Naive thymus-derived CD8-positive, alpha-beta T cell (primary cell): ENCODE measurements around the gene CCDC197. TPM values are rescaled to one million over a fixed set of nuclear protein-coding genes. Genes with fewer than 3 reads are reported as not detected.

ENCODE experiments used
- ATAC-seq, 2 donors: fragments of 150-1000 bp; cut with Tn5 transposase in 1 of 2; sonication (Bioruptor Pico), chemical (Tn5 transposase) in 1 of 2; 1 replicate in 1 of 2; 2 replicates in 1 of 2; pipeline ENCODE4 v1.10.0; 2021; ENCODE audit warnings: mild to moderate bottlenecking in 2 of 2, moderate library complexity in 2 of 2
- POLR2A ChIA-PET: fragments of 350-600 bp; sonication (Branson Sonifier 250); formaldehyde crosslinking; loops from one replicate; lab custom pipeline; 2021; ENCODE audit warnings: antibody characterized with exemption; lab: Charles Lee
- DNase-seq, 10 donors: peaks; one replicate each; pipeline versions ENCODE4 v3.0.0 to v3.0.0-alpha.2; 2020 to 2022
- H3K27ac Mint-ChIP-seq, 10 donors: one replicate each; pipeline ENCODE4 v1.8.0; 2020 to 2022; ENCODE audit warnings: mild to moderate bottlenecking in 10 of 10, mixed read lengths in 10 of 10, moderate library complexity in 4 of 10, inconsistent platforms in 1 of 10
- H3K27me3 Mint-ChIP-seq, 5 donors: one replicate each; pipeline ENCODE4 v1.8.0; 2021 to 2022; ENCODE audit warnings: mixed read lengths in 5 of 5
- H3K36me3 Mint-ChIP-seq, 3 donors: one replicate each; pipeline ENCODE4 v1.8.0; 2020 to 2022; ENCODE audit warnings: mixed read lengths in 3 of 3, mild to moderate bottlenecking in 2 of 3, inconsistent platforms in 1 of 3
- H3K4me1 Mint-ChIP-seq, 4 donors: one replicate each; pipeline ENCODE4 v1.8.0; 2021 to 2022; ENCODE audit warnings: mixed read lengths in 4 of 4
- H3K4me3 Mint-ChIP-seq, 10 donors: one replicate each; pipeline ENCODE4 v1.8.0; 2020 to 2022; ENCODE audit warnings: mild to moderate bottlenecking in 10 of 10, mixed read lengths in 10 of 10, moderate library complexity in 6 of 10, inconsistent platforms in 1 of 10
- H3K9me3 Mint-ChIP-seq, 9 donors: one replicate each; pipeline ENCODE4 v1.8.0; 2020 to 2022; ENCODE audit warnings: mixed read lengths in 9 of 9, mild to moderate bottlenecking in 3 of 9, inconsistent platforms in 1 of 9, moderate library complexity in 1 of 9
- polyA plus RNA-seq, 3 donors: library from polyadenylated mRNA; unstranded; fragments of 300-500 nt; fragmentation: Illumina TruSeq; gene quantifications; one replicate each; pipeline ENCODE4 v1.2.3, GENCODE V29; 2021
- total RNA-seq, 8 experiments: library from RNA in 2 of 8; stranded (reverse) in 2 of 8; gene quantifications; one replicate each; pipeline ENCODE4 v1.2.3 and lab custom pipeline; 2021 to 2026

Gene CCDC197
- total and polyA plus RNA-seq, 5 experiments from 2014 or later, result not detected

DNA sequence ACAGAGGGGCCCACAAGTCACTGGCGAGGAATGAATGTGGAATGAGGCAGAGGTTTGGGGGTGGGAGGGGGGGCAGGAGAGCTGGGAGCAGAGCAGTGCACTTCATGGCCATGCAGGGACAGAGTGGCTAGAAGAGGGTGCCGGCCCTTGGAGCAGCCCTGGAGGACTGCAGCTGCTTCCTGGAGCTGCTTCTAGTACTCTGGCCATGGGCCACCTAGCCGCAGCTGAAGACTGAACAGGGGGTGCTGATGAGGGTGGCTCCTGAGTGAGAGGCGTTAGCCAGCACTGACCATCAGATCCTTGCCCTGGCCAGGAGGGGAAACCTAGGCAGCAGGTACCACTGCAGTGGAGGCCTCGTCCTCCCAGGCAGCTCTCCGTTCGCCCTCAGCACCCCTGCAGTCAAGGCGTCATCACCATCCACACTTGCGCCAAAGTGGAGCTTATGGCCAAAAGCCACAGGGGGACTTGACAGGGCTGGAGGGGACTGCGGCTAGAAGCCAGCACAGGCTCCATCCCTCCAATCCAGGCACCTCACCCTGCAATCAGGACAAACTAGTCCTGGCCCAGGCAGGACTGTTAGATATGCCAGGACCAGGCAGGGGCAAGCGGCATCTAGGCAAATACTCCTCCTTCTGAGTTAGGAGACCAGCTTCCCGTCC is 45.5 kb downstream of the CCDC197 start:
- ATAC-seq (peak in 1 of 2 donors; percentile 2), DNase-seq (no peak)
- H3K4me3 Mint-ChIP-seq, result no peak overlapping the region
- peaks cover 0 to 11% (median 0%) of the 10 kb centered on the region in 4 donors for H3K4me1 Mint-ChIP-seq
- POLR2A ChIA-PET, result no interaction called here
- no peaks in the 10 kb centered on the region for H3K9me3 Mint-ChIP-seq
- peaks cover 0 to 25% (median 3%) of the 10 kb centered on the region in 3 donors for H3K36me3 Mint-ChIP-seq
- peak overlapping the region in 4 of 10 donors; percentile 43 to 82 (median 68) for H3K27ac Mint-ChIP-seq
- H3K27me3 Mint-ChIP-seq, result no peaks in the 10 kb centered on the region

DNA sequence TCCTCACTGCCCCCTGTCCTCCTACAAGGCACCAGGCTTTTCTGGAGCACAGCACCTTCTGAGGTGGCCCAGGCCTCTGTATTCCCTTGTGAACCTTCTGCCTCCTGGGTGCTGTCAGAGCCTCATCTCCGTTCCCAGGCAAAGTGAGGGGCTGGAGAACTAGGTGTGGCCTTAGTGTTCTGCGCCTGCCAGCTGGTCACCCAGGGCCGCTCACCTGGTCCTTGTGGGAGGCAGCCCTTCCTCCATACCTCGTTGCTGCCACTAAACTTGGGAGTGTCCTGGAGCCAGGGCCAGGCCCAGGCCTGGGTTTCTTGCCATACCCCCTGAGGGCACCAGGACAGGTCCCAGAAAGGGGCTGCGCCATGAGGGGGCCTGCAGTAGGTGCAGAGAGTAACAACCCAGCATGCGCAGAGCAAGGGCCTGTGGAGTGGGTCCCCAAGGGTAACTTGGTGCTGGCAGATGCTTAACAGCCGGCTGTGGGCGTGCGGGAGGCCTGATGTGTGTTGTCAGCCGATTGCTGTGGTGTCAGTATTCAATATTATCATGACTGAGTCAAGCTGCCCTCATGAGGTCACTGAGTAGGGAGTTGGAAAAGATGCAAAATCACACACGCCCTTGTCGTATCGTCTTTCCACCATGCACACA is 46.1 kb downstream of the CCDC197 start:
- Mint-ChIP-seq H3K36me3 (peaks cover 0 to 32% (median 4%) of the 10 kb centered on the region in 3 donors), H3K4me3 (no peak overlapping the region), H3K27ac (peak overlapping the region in 3 of 10 donors; percentile 43 to 68 (median 49)), H3K27me3 (no peaks in the 10 kb centered on the region), H3K4me1 (peaks cover 0 to 11% (median 0%) of the 10 kb centered on the region in 4 donors), H3K9me3 (no peaks in the 10 kb centered on the region)
- DNase-seq (no peak), ATAC-seq (peak in 1 of 2 donors; percentile 13)
- POLR2A ChIA-PET, result no interaction called here

DNA sequence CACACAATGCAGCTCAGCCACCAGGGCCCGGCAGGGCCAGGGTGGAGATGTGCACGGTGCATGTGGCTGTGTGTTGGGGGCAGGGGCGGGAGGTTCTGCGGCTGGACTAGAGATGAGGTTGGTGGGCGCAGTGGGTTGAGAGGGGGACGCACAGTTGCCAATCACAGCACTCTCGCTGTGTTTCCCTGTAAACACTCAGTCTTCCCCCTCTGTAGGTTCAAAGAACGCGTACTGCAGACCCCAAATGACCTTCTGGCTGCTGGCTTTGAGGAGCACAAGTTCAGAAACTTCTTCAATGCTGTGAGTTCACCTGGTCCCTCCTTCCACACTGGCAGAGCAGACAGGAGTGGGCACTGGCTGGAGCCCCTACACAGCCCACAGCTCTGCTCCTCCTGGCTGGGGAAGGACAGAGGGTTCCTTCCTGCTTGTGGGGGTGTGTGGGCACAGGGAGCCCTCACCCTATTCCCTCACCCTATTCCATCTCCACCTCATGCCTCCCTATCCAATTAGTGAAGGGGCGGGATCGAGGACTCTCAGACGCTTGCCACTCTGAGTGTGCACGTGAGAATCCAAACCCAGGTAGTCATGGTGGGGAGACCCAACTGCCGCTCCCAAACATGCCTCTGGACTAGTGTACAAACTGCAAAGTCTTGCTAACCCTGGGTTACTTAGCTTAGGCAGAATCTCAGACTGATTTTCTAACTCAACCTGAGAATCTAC is 46.8 kb downstream of the CCDC197 start:
- Mint-ChIP-seq H3K36me3 (peaks cover 0 to 36% (median 5%) of the 10 kb centered on the region in 3 donors), H3K4me3 (no peak overlapping the region), H3K27me3 (no peaks in the 10 kb centered on the region), H3K4me1 (peaks cover 0 to 11% (median 0%) of the 10 kb centered on the region in 4 donors), H3K9me3 (no peaks in the 10 kb centered on the region), H3K27ac (peak overlapping the region in 2 of 10 donors; percentile 68 to 85)
- ATAC-seq (peak; percentile 7), DNase-seq (no peak)
- POLR2A ChIA-PET, result no interaction called here

GRCh38 chr14:94044476-94045091 is 47.5 kb downstream of the CCDC197 start:
- peak overlapping the region in 2 of 10 donors; percentile 68 to 78 for H3K27ac Mint-ChIP-seq
- peaks cover 0 to 11% (median 0%) of the 10 kb centered on the region in 4 donors for H3K4me1 Mint-ChIP-seq
- no peaks in the 10 kb centered on the region for H3K27me3 Mint-ChIP-seq
- DNase-seq (no peak), ATAC-seq (no peak)
- H3K4me3 Mint-ChIP-seq, result peak overlapping the region in 1 of 10 donors; percentile 36
- H3K36me3 Mint-ChIP-seq, result peaks cover 0 to 42% (median 5%) of the 10 kb centered on the region in 3 donors
- no peaks in the 10 kb centered on the region for H3K9me3 Mint-ChIP-seq
- POLR2A ChIA-PET, result no interaction called here

- Mint-ChIP-seq H3K27me3 (no peaks in the 10 kb centered on the region), H3K4me1 (peaks cover 0 to 11% (median 0%) of the 10 kb centered on the region in 4 donors), H3K4me3 (peak overlapping the region in 1 of 10 donors; percentile 29), H3K9me3 (no peaks in the 10 kb centered on the region), H3K27ac (peak overlapping the region in 3 of 10 donors; percentile 26 to 78 (median 68)), H3K36me3 (peaks cover 3 to 47% (median 8%) of the 10 kb centered on the region in 3 donors)
- no peak for ATAC-seq
- DNase-seq, result no peak
- POLR2A ChIA-PET, result no interaction called here
These were observed 48.0 kb downstream of the CCDC197 start for GRCh38 chr14:94045101-94045500.

- peaks cover 6 to 54% (median 11%) of the 10 kb centered on the region in 3 donors for H3K36me3 Mint-ChIP-seq
- no peak for ATAC-seq
- POLR2A ChIA-PET, result no interaction called here
- peaks cover 0 to 12% (median 1%) of the 10 kb centered on the region in 4 donors for H3K4me1 Mint-ChIP-seq
- peak overlapping the region in 4 of 10 donors; percentile 24 to 81 (median 56) for H3K27ac Mint-ChIP-seq
- peak overlapping the region in 1 of 10 donors; percentile 12 for H3K4me3 Mint-ChIP-seq
- no peaks in the 10 kb centered on the region for H3K9me3 Mint-ChIP-seq
- DNase-seq, result no peak
- H3K27me3 Mint-ChIP-seq, result no peaks in the 10 kb centered on the region
These were observed 48.7 kb downstream of the CCDC197 start for GRCh38 chr14:94045563-94046345.

DNA sequence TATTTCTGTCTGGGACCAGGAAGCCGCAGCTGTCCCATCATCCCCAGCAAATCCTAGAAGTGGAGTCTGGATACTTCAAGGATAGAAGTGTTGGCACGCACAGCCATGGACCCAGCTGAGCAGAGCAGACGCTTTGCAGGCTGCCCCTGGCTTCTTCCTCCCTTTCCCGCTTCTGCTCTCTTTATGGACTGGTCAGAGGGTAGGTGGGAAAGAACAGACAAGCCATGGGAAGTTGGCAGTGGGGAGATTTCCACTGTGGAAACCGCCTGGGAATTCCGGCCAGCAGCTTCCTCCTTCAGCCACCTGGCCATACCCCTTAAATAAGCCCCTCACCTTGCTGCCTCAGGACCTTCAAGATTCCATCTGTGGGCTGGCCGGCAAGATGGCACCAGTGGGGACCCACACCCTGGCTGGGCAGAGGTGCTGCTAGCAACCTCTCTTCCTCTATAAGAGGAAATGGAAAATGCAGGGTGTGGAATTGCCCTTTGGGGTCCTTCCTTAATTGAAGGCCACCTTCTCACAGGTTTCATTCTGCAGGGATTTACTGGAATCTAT is 49.7 kb downstream of the CCDC197 start:
- POLR2A ChIA-PET, result no interaction called here
- H3K36me3 Mint-ChIP-seq, result peaks cover 13 to 64% (median 17%) of the 10 kb centered on the region in 3 donors
- H3K27ac Mint-ChIP-seq, result peak overlapping the region in 6 of 10 donors; percentile 14 to 81 (median 56)
- peaks cover 0 to 10% (median 5%) of the 10 kb centered on the region in 4 donors for H3K4me1 Mint-ChIP-seq
- DNase-seq (no peak), ATAC-seq (no peak)
- H3K9me3 Mint-ChIP-seq, result no peaks in the 10 kb centered on the region
- no peaks in the 10 kb centered on the region for H3K27me3 Mint-ChIP-seq
- H3K4me3 Mint-ChIP-seq, result no peak overlapping the region

DNA sequence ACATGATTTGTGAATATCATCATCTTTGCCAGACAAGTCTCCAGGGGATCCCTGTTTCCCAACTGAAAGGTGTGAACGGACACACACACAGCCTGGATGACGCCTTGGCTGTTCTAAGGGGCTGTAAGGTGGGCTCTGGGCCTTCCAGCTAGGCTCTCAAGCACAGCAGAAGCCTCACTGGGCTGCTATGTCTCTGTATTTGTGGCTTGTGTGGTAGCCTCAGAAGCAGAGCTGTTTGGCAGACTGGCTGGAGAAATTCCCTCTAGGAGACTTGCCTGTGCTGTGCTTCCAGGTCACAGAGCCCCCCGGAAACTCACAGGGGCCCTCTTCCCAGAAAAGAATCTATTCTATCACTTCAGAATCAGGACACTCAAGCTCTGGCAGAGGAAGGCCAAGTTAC is 50.5 kb downstream of the CCDC197 start:
- DNase-seq (peak in 1 of 10 donors; percentile 12), ATAC-seq (no peak)
- no peaks in the 10 kb centered on the region for H3K27me3 Mint-ChIP-seq
- peaks cover 13 to 72% (median 20%) of the 10 kb centered on the region in 3 donors for H3K36me3 Mint-ChIP-seq
- no peaks in the 10 kb centered on the region for H3K9me3 Mint-ChIP-seq
- no peak overlapping the region for H3K4me3 Mint-ChIP-seq
- POLR2A ChIA-PET, result interaction anchor here (0.6 kb wide), 1 partner anchor 17 kb away, joined by 3 read pairs; no protein-coding TSS in a partner anchor
- peaks cover 0 to 16% (median 4%) of the 10 kb centered on the region in 4 donors for H3K4me1 Mint-ChIP-seq
- H3K27ac Mint-ChIP-seq, result peak overlapping the region in 4 of 10 donors; percentile 25 to 81 (median 60)

DNA sequence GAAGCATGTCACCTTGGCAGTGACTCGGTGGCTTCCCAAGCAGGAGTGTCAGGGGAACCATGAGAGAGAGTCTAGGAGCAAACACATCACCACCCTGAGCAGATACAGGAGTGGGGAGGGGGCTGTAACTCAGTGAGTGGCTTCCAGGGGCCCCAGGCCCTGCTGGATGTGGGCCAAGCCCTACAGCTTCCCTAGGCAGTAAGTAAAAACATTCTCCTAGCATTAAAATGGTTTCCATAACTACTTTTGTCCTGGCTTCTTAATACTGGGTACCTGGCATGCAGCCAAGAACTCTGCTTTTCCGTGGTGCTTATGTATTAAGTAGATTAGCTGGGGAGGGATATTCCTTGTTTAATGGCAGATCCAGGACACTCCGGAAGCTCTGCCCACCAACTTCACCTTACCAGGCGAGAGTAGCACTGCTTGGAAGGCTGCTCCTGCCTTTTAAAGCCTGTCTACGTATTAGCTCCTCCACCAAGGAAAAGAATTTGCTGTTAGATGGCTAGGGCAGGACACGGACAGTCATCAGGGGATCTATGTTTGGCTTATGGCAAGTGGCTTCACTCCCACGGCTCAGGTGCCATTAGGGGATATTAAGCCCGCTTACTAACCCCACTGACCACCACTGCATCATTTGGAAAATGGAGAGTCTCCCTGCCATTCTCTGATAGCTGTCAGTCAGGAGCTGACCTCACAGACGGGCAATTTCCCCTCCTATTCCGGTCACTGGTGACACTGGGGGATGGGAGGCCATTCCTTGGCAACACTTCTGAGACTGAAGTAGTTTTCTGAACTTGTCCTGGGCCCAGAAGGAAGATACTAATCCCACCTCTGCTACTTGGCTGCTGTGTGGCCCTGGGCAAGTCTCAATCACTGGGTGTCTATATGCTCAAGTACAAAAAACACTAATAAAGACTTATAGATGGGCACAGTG is 51.9 kb downstream of the CCDC197 start:
- Mint-ChIP-seq H3K4me1 (peaks cover 0 to 20% (median 6%) of the 10 kb centered on the region in 4 donors), H3K4me3 (no peak overlapping the region), H3K36me3 (peaks cover 13 to 80% (median 24%) of the 10 kb centered on the region in 3 donors), H3K27ac (peak overlapping the region in 3 of 10 donors; percentile 37 to 85 (median 81)), H3K9me3 (no peaks in the 10 kb centered on the region), H3K27me3 (no peaks in the 10 kb centered on the region)
- DNase-seq (peak in 1 of 10 donors; percentile 14), ATAC-seq (no peak)
- POLR2A ChIA-PET, result interaction anchor here (0.7 to 0.9 kb wide), 2 partner anchors 31 to 32 kb away, joined by 3 read pairs; partner anchors contain the start of genes DDX24 and IFI27L1

DNA sequence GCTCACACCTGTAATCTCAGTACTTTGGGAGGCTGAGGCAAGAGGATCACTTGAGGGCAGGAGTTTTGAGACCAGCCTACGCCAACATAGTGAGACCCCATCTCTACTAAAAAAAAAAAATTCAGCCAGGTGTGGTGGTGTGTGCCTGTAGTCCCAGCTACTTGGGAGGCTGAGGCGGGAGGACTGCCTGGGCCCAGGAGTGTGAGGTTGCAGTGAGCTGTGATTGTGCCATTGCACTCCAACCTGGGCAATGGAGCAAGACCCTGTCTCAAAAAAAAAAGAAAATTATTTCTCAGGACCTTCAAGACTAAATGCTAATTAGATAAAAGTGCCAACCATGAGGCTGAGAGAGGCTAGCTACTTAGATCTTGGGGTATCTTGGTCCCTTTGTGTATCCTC is 52.5 kb downstream of the CCDC197 start:
- ATAC-seq, result no peak
- Mint-ChIP-seq H3K27ac (peak overlapping the region in 5 of 10 donors; percentile 6 to 57 (median 28)), H3K4me3 (no peak overlapping the region), H3K4me1 (peaks cover 0 to 26% (median 10%) of the 10 kb centered on the region in 4 donors), H3K36me3 (peaks cover 13 to 87% (median 27%) of the 10 kb centered on the region in 3 donors), H3K9me3 (no peaks in the 10 kb centered on the region), H3K27me3 (no peaks in the 10 kb centered on the region)
- DNase-seq, result peak in 1 of 10 donors; percentile 14
- POLR2A ChIA-PET, result interaction anchor here (0.7 kb wide), 1 partner anchor 31 kb away, joined by 3 read pairs; the partner anchor contains the start of genes DDX24 and IFI27L1
